K562 (cell line): ENCODE results near the gene CUX1. TPM values are rescaled to one million over a fixed set of nuclear protein-coding genes. Genes with fewer than 3 reads are reported as not detected.

Source experiments
- ATAC-seq: fragments of 200-7000 bp; cut with Tn5 transposase; 3 replicates; pipeline ENCODE4 v1.9.1; 2020; ENCODE audit warnings: moderate library complexity
- BruUV-seq: library from RNA; stranded (reverse); fragments of 400-500 nt; replicated peaks from 2 replicates; lab custom pipeline; 2021; lab: Mats Ljungman, UMichigan
- CTCF ChIA-PET: fragments of 300-600 bp; formaldehyde crosslinking; extraction: SDS; loops from one replicate; lab custom pipeline; 2021; ENCODE audit warnings: low intra/inter-chr PET ratio; lab: Yijun Ruan, JAX
- POLR2A ChIA-PET: fragments of 300-600, 350-650 bp; sonication (Branson Sonifier 250); formaldehyde crosslinking; extraction: SDS; loops from one replicate; lab custom pipeline; 2021; ENCODE audit warnings: antibody characterized with exemption, inconsistent platforms; lab: Yijun Ruan, JAX
- DNase-seq, 4 experiments: peaks; one replicate each; pipeline versions ENCODE4 v3.0.0 to v3.0.0-alpha.2; 2011 to 2018; ENCODE audit warnings: low spot score in 3 of 4, mixed read lengths in 3 of 4; ENCODE audit errors: extremely low read depth in 1 of 4
- FAIRE-seq: peaks from 2 replicates; lab custom pipeline; 2011; peaks lifted over from hg19 to GRCh38; lab: Jason Lieb, UNC
- H2AFZ ChIP-seq: 2 replicates; pipeline ENCODE4 v1.6.0; 2011; ENCODE audit warnings: low read depth, low read length, control low read depth, inconsistent platforms
- H3K27ac ChIP-seq: fragments of 200-600 bp; 3 replicates; pipeline ENCODE4 v1.8.0; 2011; ENCODE audit warnings: low read depth, mild to moderate bottlenecking, control low read depth, inconsistent platforms, low read length, moderate library complexity, mixed read lengths; ENCODE audit errors: extremely low read depth
- H3K27me3 ChIP-seq, 2 experiments: fragments of 300-600 bp in 1 of 2; 2 replicates in 1 of 2; 3 replicates in 1 of 2; pipeline versions ENCODE4 v1.6.0 to v1.8.0; 2011; ENCODE audit warnings: inconsistent platforms in 2 of 2, low read length in 2 of 2, mild to moderate bottlenecking in 1 of 2, mixed read lengths in 1 of 2, moderate library complexity in 1 of 2; ENCODE audit not compliant: control insufficient read depth in 2 of 2, insufficient read depth in 2 of 2
- H3K36me3 ChIP-seq: fragments of 300-600 bp; 3 replicates; pipeline ENCODE4 v1.8.0; 2011; ENCODE audit warnings: mild to moderate bottlenecking, low read length, inconsistent platforms; ENCODE audit not compliant: control insufficient read depth, insufficient read depth
- H3K4me1 ChIP-seq, 2 experiments: fragments of 200-600 bp in 1 of 2; replicated peaks in 1 of 2; 2 replicates in 1 of 2; 3 replicates in 1 of 2; pipeline versions ENCODE4 v1.5.1 to v1.8.0; 2011; ENCODE audit warnings: inconsistent platforms in 2 of 2, low read length in 2 of 2, mild to moderate bottlenecking in 1 of 2, mixed read lengths in 1 of 2, moderate library complexity in 1 of 2; ENCODE audit not compliant: control insufficient read depth in 2 of 2, insufficient read depth in 2 of 2
- H3K4me2 ChIP-seq: 2 replicates; pipeline ENCODE4 v1.6.1; 2011; ENCODE audit warnings: low read length, control low read depth, inconsistent platforms, mixed read lengths; ENCODE audit not compliant: insufficient read depth
- H3K4me3 ChIP-seq: fragments of 200-600 bp; sonication (generic), shearing (Covaris generic); 2 replicates; pipeline ENCODE4 v1.5.1; 2016; ENCODE audit warnings: control low read depth, inconsistent platforms
- H3K79me2 ChIP-seq: fragments of 200-600 bp; 3 replicates; pipeline ENCODE4 v1.8.0; 2011; ENCODE audit warnings: low read length, inconsistent platforms; ENCODE audit not compliant: control insufficient read depth, insufficient read depth
- H3K9ac ChIP-seq, 2 experiments: 2 replicates each; pipeline versions ENCODE4 v1.6.0 to v1.6.1; 2011; ENCODE audit warnings: low read depth in 2 of 2, low read length in 2 of 2, control low read depth in 1 of 2, inconsistent platforms in 1 of 2, mild to moderate bottlenecking in 1 of 2, mixed read lengths in 1 of 2; ENCODE audit not compliant: insufficient read depth in 1 of 2
- H3K9me1 ChIP-seq: one replicate; pipeline ENCODE4 v1.6.0; 2011; ENCODE audit warnings: inconsistent platforms, mild to moderate bottlenecking, low read length, moderate library complexity; ENCODE audit not compliant: control insufficient read depth, insufficient read depth
- H3K9me3 ChIP-seq: replicated peaks from 2 replicates; pipeline ENCODE4 v1.5.1; 2011; ENCODE audit warnings: low read depth, low read length, inconsistent platforms; ENCODE audit not compliant: control insufficient read depth, insufficient read depth
- H4K20me1 ChIP-seq: replicated peaks from 2 replicates; pipeline ENCODE4 v1.6.1; 2011; ENCODE audit warnings: low read length, inconsistent platforms, mixed read lengths; ENCODE audit not compliant: control insufficient read depth, insufficient read depth
- HNRNPL ChIP-seq: fragments of 200-400 bp; formaldehyde crosslinking; IDR thresholded peaks from 2 replicates; pipeline ENCODE4 v1.6.1; 2017; ENCODE audit warnings: low read depth, mild to moderate bottlenecking, low read length
- ZBTB7A ChIP-seq: IDR thresholded peaks from 2 replicates; pipeline ENCODE4 v1.6.1; 2011; ENCODE audit warnings: low read depth, mild to moderate bottlenecking, low read length, moderate library complexity, borderline replicate concordance; ENCODE audit not compliant: control insufficient read depth
- ZNF76 ChIP-seq: fragments of 250-450 bp; sonication (Bioruptor Pico); IDR thresholded peaks from 2 replicates; pipeline ENCODE4 v1.4.0; 2020; ENCODE audit warnings: mild to moderate bottlenecking, moderate library complexity, borderline replicate concordance
- WGBS: fragments of 100-300 bp; shearing (Covaris generic); methylation state at CpG from one replicate; pipeline ENCODE4 v1.1.6; 2016; ENCODE audit warnings: low coverage, mixed read lengths; ENCODE audit not compliant: insufficient coverage; ENCODE audit errors: missing lambda C conversion rate; 5-methylcytosine and 5-hydroxymethylcytosine counted together
- in situ Hi-C: fragments of 300-500 bp; cut with MboI; formaldehyde crosslinking; loops from 4 replicates; pipeline ENCODE4 v1.15.0; 2018; ENCODE audit warnings: inconsistent platforms, mixed read lengths
- intact Hi-C: fragments of 100-400 bp; cut with micrococcal nuclease; formaldehyde crosslinking; loops from 2 replicates; pipeline ENCODE4 v1.14.2; 2022
- polyA plus RNA-seq, 8 experiments: library from polyadenylated mRNA; depleted of rRNA in 4 of 8; stranded (reverse) in 5 of 8; unstranded in 3 of 8; fragments of >200 nt; fragmentation: Nextera tagmentation in 2 of 8; fragmentation: Illumina TruSeq in 1 of 8; extraction: Ambion mirVana in 2 of 8; extraction: Trizol in 1 of 8; gene quantifications; 2 replicates each; pipeline versions ENCODE4 v1.2.1 to v1.2.3, GENCODE V29; 2011 to 2014; ENCODE audit warnings: inconsistent platforms in 1 of 8, missing spikeins in 1 of 8
- total RNA-seq, 7 experiments: library from RNA; depleted of rRNA in 6 of 7; stranded (reverse); fragments of >200 nt in 6 of 7; fragmentation: Illumina TruSeq in 2 of 7; extraction: Trizol in 2 of 7; gene quantifications; 2 replicates each; pipeline versions ENCODE4 v1.2.1 to v1.2.3, GENCODE V29; 2011 to 2021; ENCODE audit warnings: low replicate concordance in 1 of 7

CUX1 gene
- total and polyA plus RNA-seq, 9 of the 15 experiments (the other 6 are each of a cell fraction or from before 2014, with no cell fraction given), result 3.6 to 55.3 (median 25.2) TPM

DNA sequence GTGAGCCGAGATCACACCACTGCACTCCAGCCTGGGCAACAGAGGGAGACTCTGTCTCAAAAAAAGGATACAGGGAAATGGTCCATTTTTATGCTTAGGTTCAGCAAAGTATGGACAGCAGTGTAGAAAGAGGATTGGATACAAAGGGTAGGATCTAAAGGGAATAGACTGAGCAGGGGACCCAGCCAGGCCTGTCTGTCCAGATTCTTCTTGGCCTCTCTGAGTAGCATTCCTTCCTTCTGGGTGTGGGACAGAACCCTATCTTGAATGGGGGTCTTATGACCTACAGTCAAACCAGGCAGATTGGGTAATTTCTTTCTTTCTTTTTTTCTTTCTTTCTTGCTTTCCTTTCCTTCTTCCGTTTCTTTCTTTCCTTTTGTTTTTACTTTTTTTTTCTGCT is 494.9 kb downstream of the CUX1 start:
- DNase-seq, result no peak
- Histone ChIP-seq H3K9me3 (no peaks in the 10 kb centered on the region), H3K9ac (no peak overlapping the region), H3K4me3 (no peak overlapping the region), H3K4me1 (peaks cover 0 to 15% of the 10 kb centered on the region in 2 experiments; a peak in 2 of 5 replicates), H3K4me2 (no peak overlapping the region), H3K79me2 (no peaks in the 10 kb centered on the region), H3K36me3 (no peaks in the 10 kb centered on the region), H3K27me3 (peaks cover 27 to 58% of the 10 kb centered on the region in 2 experiments; a peak in 4 of 5 replicates), H3K27ac (no peak overlapping the region), H2AFZ (no peak overlapping the region), H3K9me1 (no peaks in the 10 kb centered on the region), H4K20me1 (no peaks in the 10 kb centered on the region; the same call in 1 of the 2 replicates)
- no peak for ATAC-seq
- no peak for FAIRE-seq
- no peak for TF ChIP-seq ZNF76 (CRISPR knock-in tag)
- ChIA-PET CTCF (no interaction called here), POLR2A (no interaction called here)
- 5% methylated on average over 2 of the region's 2 CpGs for WGBS
- in situ Hi-C loops, result loop anchor here (25.0 kb wide), 1 partner anchor 350 kb away; the partner anchor contains the start of genes POLR2J2 and SPDYE2B
- intact Hi-C loops, result no loop called here
- no TSS peak for BruUV-seq

DNA sequence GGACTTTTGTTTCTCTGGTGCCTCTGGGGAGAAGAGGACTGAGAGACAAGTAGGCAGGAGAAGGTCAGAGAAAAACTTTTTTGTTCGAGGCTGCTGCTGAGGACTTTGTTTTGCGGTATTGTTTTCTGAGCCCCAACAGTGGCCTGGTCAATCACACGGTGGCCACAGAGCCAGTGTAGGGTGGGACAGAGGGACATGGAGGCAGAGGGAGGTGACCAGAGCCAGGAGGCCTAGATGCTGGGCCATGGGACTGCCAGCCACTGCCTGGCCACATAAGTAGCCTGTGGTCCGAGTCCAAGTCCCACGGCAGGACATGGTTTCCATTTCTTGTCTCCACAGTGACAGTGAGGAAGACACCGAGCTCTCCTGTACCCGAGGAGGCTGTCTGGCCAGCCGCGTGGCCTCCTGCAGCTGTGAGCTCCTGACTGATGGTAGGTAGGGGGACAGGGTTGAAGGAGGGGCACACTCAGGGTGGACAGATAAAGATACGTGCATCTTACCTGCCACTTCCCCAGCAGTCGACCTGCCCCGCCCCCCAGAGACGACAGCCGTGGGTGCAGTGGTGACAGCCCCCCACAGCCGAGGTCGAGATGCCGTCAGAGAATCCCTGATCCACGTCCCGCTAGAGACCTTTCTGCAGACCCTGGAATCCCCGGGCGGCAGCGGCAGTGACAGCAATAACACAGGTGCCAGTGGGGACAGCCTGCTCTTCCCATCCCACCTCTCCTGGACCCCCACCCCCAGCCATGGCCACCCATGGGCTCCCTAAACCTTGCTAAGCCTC is 496.8 kb downstream of the CUX1 start:
- FAIRE-seq (no peak), ATAC-seq (no peak), DNase-seq (no peak)
- H3K9ac ChIP-seq, result peak overlapping the region in 1 of 2 experiments; percentile 82; a peak in 2 of 4 replicates
- BruUV-seq, result no TSS peak
- TF ChIP-seq ZBTB7A (no peak), HNRNPL (no peak)
- no peak overlapping the region for H3K27ac ChIP-seq
- no peaks in the 10 kb centered on the region for H3K79me2 ChIP-seq
- in situ Hi-C loops (loop anchor here (25.0 kb wide), 1 partner anchor 348 kb away; the partner anchor contains the start of genes POLR2J2 and SPDYE2B), intact Hi-C loops (no loop called here)
- H4K20me1 ChIP-seq, result 0 out of 2 replicates have a peak, but pooled peaks cover 6% of the 10 kb centered on the region
- H3K4me2 ChIP-seq, result no peak overlapping the region
- peaks cover 0 to 15% of the 10 kb centered on the region in 2 experiments; a peak in 3 of 5 replicates for H3K4me1 ChIP-seq
- peaks cover 36 to 58% of the 10 kb centered on the region in 2 experiments for H3K27me3 ChIP-seq
- no peaks in the 10 kb centered on the region for H3K9me3 ChIP-seq
- H3K4me3 ChIP-seq, result no peak overlapping the region
- H3K9me1 ChIP-seq, result no peaks in the 10 kb centered on the region
- ChIA-PET POLR2A (interaction anchor here (0.6 kb wide), 2 partner anchors 15 to 80 kb away, joined by 3 read pairs; no protein-coding TSS in a partner anchor), CTCF (no interaction called here)
- H3K36me3 ChIP-seq, result no peaks in the 10 kb centered on the region
- 3% methylated on average over 22 of the region's 22 CpGs for WGBS
- H2AFZ ChIP-seq, result no peak overlapping the region
